Fibroblast of lung (primary cell): Measurements from ENCODE around the gene WDR37. TPM values are rescaled to one million over a fixed set of nuclear protein-coding genes. Genes with fewer than 3 reads are reported as not detected.

Source experiments
- DNase-seq, 2 donors: peaks; one replicate each; pipeline versions ENCODE4 v3.0.0 to v3.0.0-alpha.2; 2010; ENCODE audit warnings: low read depth in 2 of 2
- H2AFZ ChIP-seq: 2 replicates; pipeline ENCODE4 v1.5.1; 2012; ENCODE audit warnings: low read length, control low read depth, inconsistent platforms
- H3K27ac ChIP-seq: 2 replicates; pipeline ENCODE4 v1.5.1; 2011; ENCODE audit warnings: low read length, control low read depth; ENCODE audit not compliant: insufficient read depth
- H3K27me3 ChIP-seq: 2 replicates; pipeline ENCODE4 v1.5.1; 2011; ENCODE audit warnings: mild to moderate bottlenecking, low read length; ENCODE audit not compliant: control insufficient read depth, insufficient read depth
- H3K36me3 ChIP-seq: 2 replicates; pipeline ENCODE4 v1.5.1; 2011; ENCODE audit warnings: low read length; ENCODE audit not compliant: control insufficient read depth, insufficient read depth
- H3K4me1 ChIP-seq: 2 replicates; pipeline ENCODE4 v1.5.1; 2011; ENCODE audit warnings: low read length; ENCODE audit not compliant: control insufficient read depth, insufficient read depth; ENCODE audit errors: extremely low read depth
- H3K4me2 ChIP-seq: 2 replicates; pipeline ENCODE4 v1.5.1; 2011; ENCODE audit warnings: low read length, control low read depth; ENCODE audit not compliant: insufficient read depth; ENCODE audit errors: extremely low read depth
- H3K4me3 ChIP-seq, 4 experiments: fragments of 200-600 bp in 1 of 4; sonication (generic) in 1 of 4; replicated peaks in 1 of 4; 2 replicates each; pipeline ENCODE4 v1.5.1; 2011 to 2016; ENCODE audit warnings: low read length in 4 of 4, low read depth in 3 of 4, mild to moderate bottlenecking in 3 of 4, control low read depth in 2 of 4, inconsistent platforms in 1 of 4, mixed read lengths in 1 of 4; ENCODE audit not compliant: insufficient read depth in 1 of 4; ENCODE audit errors: control extremely low read depth in 1 of 4
- H3K79me2 ChIP-seq: 2 replicates; pipeline ENCODE4 v1.5.1; 2012; ENCODE audit warnings: mild to moderate bottlenecking, low read length, inconsistent platforms; ENCODE audit not compliant: control insufficient read depth, insufficient read depth
- H3K9ac ChIP-seq: 2 replicates; pipeline ENCODE4 v1.5.1; 2011; ENCODE audit warnings: mild to moderate bottlenecking, low read length, control low read depth; ENCODE audit not compliant: insufficient read depth
- H3K9me3 ChIP-seq: 2 replicates; pipeline ENCODE4 v1.5.1; 2012; ENCODE audit warnings: low read depth, low read length; ENCODE audit not compliant: control insufficient read depth, insufficient read depth
- H4K20me1 ChIP-seq: 2 replicates; pipeline ENCODE4 v1.5.1; 2011; ENCODE audit warnings: low read length; ENCODE audit not compliant: control insufficient read depth, insufficient read depth; ENCODE audit errors: extremely low read depth
- EZH2 ChIP-seq: IDR thresholded peaks from 2 replicates; pipeline ENCODE4 v1.5.1; 2012; ENCODE audit warnings: low read length, control low read depth, mild to moderate bottlenecking; ENCODE audit errors: missing control alignments
- polyA plus RNA-seq, 2 donors: library from polyadenylated mRNA; depleted of rRNA in 1 of 2; stranded (reverse) in 1 of 2; unstranded in 1 of 2; fragments of >200 nt; gene quantifications; 2 replicates each; pipeline ENCODE4 v1.2.1, GENCODE V29; 2011 to 2012; ENCODE audit warnings: missing spikeins in 1 of 2
- total RNA-seq: library from RNA; depleted of rRNA; stranded (reverse); fragments of >200 nt; gene quantifications from 2 replicates; pipeline ENCODE4 v1.2.1, GENCODE V29; 2014
- TF ChIP-seq, protein P1 (sequence below), 2 donors: IDR thresholded peaks in 1 of 2; conservative IDR thresholded peaks in 1 of 2; 1 replicate in 1 of 2; 2 replicates in 1 of 2; pipeline ENCODE4 v1.5.1; 2011 to 2012; ENCODE audit warnings: low read length in 2 of 2, control low read depth in 1 of 2, inconsistent platforms in 1 of 2, low read depth in 1 of 2, mild to moderate bottlenecking in 1 of 2

The WDR37 gene
- total and polyA plus RNA-seq, 2 donors (not counting 1 experiment from before 2014, with no cell fraction given) = 13.0 to 15.8 TPM

- H3K4me2 ChIP-seq = no peak overlapping the region
- peaks cover 5% of the 10 kb centered on the region for H3K36me3 ChIP-seq
- H3K4me1 ChIP-seq = no peaks in the 10 kb centered on the region
- H2AFZ ChIP-seq = no peak overlapping the region
- no peak overlapping the region for H3K27ac ChIP-seq
- no peaks in the 10 kb centered on the region for H3K9me3 ChIP-seq
- H4K20me1 ChIP-seq = peaks cover 1% of the 10 kb centered on the region
- TF ChIP-seq EZH2 = no peak
- TF ChIP-seq, protein P1, sequence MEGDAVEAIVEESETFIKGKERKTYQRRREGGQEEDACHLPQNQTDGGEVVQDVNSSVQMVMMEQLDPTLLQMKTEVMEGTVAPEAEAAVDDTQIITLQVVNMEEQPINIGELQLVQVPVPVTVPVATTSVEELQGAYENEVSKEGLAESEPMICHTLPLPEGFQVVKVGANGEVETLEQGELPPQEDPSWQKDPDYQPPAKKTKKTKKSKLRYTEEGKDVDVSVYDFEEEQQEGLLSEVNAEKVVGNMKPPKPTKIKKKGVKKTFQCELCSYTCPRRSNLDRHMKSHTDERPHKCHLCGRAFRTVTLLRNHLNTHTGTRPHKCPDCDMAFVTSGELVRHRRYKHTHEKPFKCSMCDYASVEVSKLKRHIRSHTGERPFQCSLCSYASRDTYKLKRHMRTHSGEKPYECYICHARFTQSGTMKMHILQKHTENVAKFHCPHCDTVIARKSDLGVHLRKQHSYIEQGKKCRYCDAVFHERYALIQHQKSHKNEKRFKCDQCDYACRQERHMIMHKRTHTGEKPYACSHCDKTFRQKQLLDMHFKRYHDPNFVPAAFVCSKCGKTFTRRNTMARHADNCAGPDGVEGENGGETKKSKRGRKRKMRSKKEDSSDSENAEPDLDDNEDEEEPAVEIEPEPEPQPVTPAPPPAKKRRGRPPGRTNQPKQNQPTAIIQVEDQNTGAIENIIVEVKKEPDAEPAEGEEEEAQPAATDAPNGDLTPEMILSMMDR (conservative IDR thresholded peaks at IDR 0.05 in 1 of 2, IDR thresholded peaks at IDR 0.05 in 1 of 2; ENCODE audit: low read depth in 1 of 2, low read length in 2 of 2) = no peak
- no peaks in the 10 kb centered on the region for H3K27me3 ChIP-seq
- H3K4me3 ChIP-seq = no peak overlapping the region
- peaks cover 18% of the 10 kb centered on the region for H3K79me2 ChIP-seq
- H3K9ac ChIP-seq = no peak overlapping the region
- DNase-seq = no peak
Measured at GRCh38 chr10:1040133-1040532, 16.1 kb upstream of the WDR37 start.

DNA sequence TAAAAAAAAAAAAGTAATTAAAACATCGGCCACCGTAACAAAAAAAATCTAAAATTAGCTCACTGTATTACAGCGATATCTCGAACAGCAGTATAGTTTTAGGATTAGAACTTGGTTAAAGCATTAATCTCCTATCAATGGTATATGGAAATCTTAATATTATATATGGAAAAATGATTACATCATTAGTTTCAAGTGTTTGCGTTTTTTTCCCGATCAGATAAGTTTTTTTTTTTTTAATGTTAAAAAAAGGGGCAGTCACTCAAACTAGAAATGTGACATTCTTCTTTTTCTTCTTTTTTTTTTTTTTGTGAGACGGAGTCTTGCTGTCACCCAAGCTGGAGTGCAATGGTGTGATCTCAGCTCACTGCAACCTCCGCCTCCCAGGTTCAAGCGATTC lies 14.7 kb upstream of the WDR37 start:
- Histone ChIP-seq H3K9ac (no peak overlapping the region), H3K4me2 (no peak overlapping the region), H4K20me1 (peaks cover 1% of the 10 kb centered on the region), H3K79me2 (peaks cover 30% of the 10 kb centered on the region), H3K4me3 (no peak overlapping the region), H3K27ac (no peak overlapping the region), H2AFZ (no peak overlapping the region), H3K27me3 (no peaks in the 10 kb centered on the region), H3K9me3 (no peaks in the 10 kb centered on the region), H3K4me1 (no peaks in the 10 kb centered on the region), H3K36me3 (peaks cover 5% of the 10 kb centered on the region)
- no peak for TF ChIP-seq EZH2
- TF ChIP-seq, protein P1 (conservative IDR thresholded peaks at IDR 0.05 in 1 of 2, IDR thresholded peaks at IDR 0.05 in 1 of 2; ENCODE audit: low read depth in 1 of 2, low read length in 2 of 2) = no peak
- no peak for DNase-seq

- H3K36me3 ChIP-seq = peaks cover 5% of the 10 kb centered on the region
- no peak overlapping the region for H3K4me3 ChIP-seq
- H3K4me1 ChIP-seq = no peaks in the 10 kb centered on the region
- TF ChIP-seq, protein P1 (conservative IDR thresholded peaks at IDR 0.05 in 1 of 2, IDR thresholded peaks at IDR 0.05 in 1 of 2; ENCODE audit: low read depth in 1 of 2, low read length in 2 of 2) = no peak
- TF ChIP-seq EZH2 = no peak
- no peaks in the 10 kb centered on the region for H3K27me3 ChIP-seq
- H3K4me2 ChIP-seq = no peak overlapping the region
- DNase-seq = no peak
- no peak overlapping the region for H2AFZ ChIP-seq
- no peak overlapping the region for H3K27ac ChIP-seq
- H3K9me3 ChIP-seq = no peaks in the 10 kb centered on the region
- H3K79me2 ChIP-seq = peaks cover 42% of the 10 kb centered on the region
- H4K20me1 ChIP-seq = peaks cover 1% of the 10 kb centered on the region
- H3K9ac ChIP-seq = no peak overlapping the region
Measured at GRCh38 chr10:1043532-1043995, 12.6 kb upstream of the WDR37 start.
